Fibroblast of lung (primary cell): ENCODE data around the gene SPECC1L. TPM values are rescaled to one million over a fixed set of nuclear protein-coding genes. Genes with fewer than 3 reads are reported as not detected.

ENCODE experiments used
- DNase-seq, 2 donors: peaks; one replicate each; pipeline versions ENCODE4 v3.0.0 to v3.0.0-alpha.2; 2010; ENCODE audit warnings: low read depth in 2 of 2
- H2AFZ ChIP-seq: 2 replicates; pipeline ENCODE4 v1.5.1; 2012; ENCODE audit warnings: low read length, control low read depth, inconsistent platforms
- H3K27ac ChIP-seq: 2 replicates; pipeline ENCODE4 v1.5.1; 2011; ENCODE audit warnings: low read length, control low read depth; ENCODE audit not compliant: insufficient read depth
- H3K27me3 ChIP-seq: 2 replicates; pipeline ENCODE4 v1.5.1; 2011; ENCODE audit warnings: mild to moderate bottlenecking, low read length; ENCODE audit not compliant: control insufficient read depth, insufficient read depth
- H3K36me3 ChIP-seq: 2 replicates; pipeline ENCODE4 v1.5.1; 2011; ENCODE audit warnings: low read length; ENCODE audit not compliant: control insufficient read depth, insufficient read depth
- H3K4me1 ChIP-seq: 2 replicates; pipeline ENCODE4 v1.5.1; 2011; ENCODE audit warnings: low read length; ENCODE audit not compliant: control insufficient read depth, insufficient read depth; ENCODE audit errors: extremely low read depth
- H3K4me2 ChIP-seq: 2 replicates; pipeline ENCODE4 v1.5.1; 2011; ENCODE audit warnings: low read length, control low read depth; ENCODE audit not compliant: insufficient read depth; ENCODE audit errors: extremely low read depth
- H3K4me3 ChIP-seq, 4 experiments: fragments of 200-600 bp in 1 of 4; sonication (generic) in 1 of 4; replicated peaks in 1 of 4; 2 replicates each; pipeline ENCODE4 v1.5.1; 2011 to 2016; ENCODE audit warnings: low read length in 4 of 4, low read depth in 3 of 4, mild to moderate bottlenecking in 3 of 4, control low read depth in 2 of 4, inconsistent platforms in 1 of 4, mixed read lengths in 1 of 4; ENCODE audit not compliant: insufficient read depth in 1 of 4; ENCODE audit errors: control extremely low read depth in 1 of 4
- H3K79me2 ChIP-seq: 2 replicates; pipeline ENCODE4 v1.5.1; 2012; ENCODE audit warnings: mild to moderate bottlenecking, low read length, inconsistent platforms; ENCODE audit not compliant: control insufficient read depth, insufficient read depth
- H3K9ac ChIP-seq: 2 replicates; pipeline ENCODE4 v1.5.1; 2011; ENCODE audit warnings: mild to moderate bottlenecking, low read length, control low read depth; ENCODE audit not compliant: insufficient read depth
- H3K9me3 ChIP-seq: 2 replicates; pipeline ENCODE4 v1.5.1; 2012; ENCODE audit warnings: low read depth, low read length; ENCODE audit not compliant: control insufficient read depth, insufficient read depth
- H4K20me1 ChIP-seq: 2 replicates; pipeline ENCODE4 v1.5.1; 2011; ENCODE audit warnings: low read length; ENCODE audit not compliant: control insufficient read depth, insufficient read depth; ENCODE audit errors: extremely low read depth
- EZH2 ChIP-seq: IDR thresholded peaks from 2 replicates; pipeline ENCODE4 v1.5.1; 2012; ENCODE audit warnings: low read length, control low read depth, mild to moderate bottlenecking; ENCODE audit errors: missing control alignments
- polyA plus RNA-seq, 2 donors: library from polyadenylated mRNA; depleted of rRNA in 1 of 2; stranded (reverse) in 1 of 2; unstranded in 1 of 2; fragments of >200 nt; gene quantifications; 2 replicates each; pipeline ENCODE4 v1.2.1, GENCODE V29; 2011 to 2012; ENCODE audit warnings: missing spikeins in 1 of 2
- total RNA-seq: library from RNA; depleted of rRNA; stranded (reverse); fragments of >200 nt; gene quantifications from 2 replicates; pipeline ENCODE4 v1.2.1, GENCODE V29; 2014
- TF ChIP-seq, protein P1 (sequence below), 2 donors: IDR thresholded peaks in 1 of 2; conservative IDR thresholded peaks in 1 of 2; 1 replicate in 1 of 2; 2 replicates in 1 of 2; pipeline ENCODE4 v1.5.1; 2011 to 2012; ENCODE audit warnings: low read length in 2 of 2, control low read depth in 1 of 2, inconsistent platforms in 1 of 2, low read depth in 1 of 2, mild to moderate bottlenecking in 1 of 2

Gene SPECC1L
- total and polyA plus RNA-seq, 2 donors (not counting 1 experiment from before 2014, with no cell fraction given): 40.3 to 46.2 TPM

DNA sequence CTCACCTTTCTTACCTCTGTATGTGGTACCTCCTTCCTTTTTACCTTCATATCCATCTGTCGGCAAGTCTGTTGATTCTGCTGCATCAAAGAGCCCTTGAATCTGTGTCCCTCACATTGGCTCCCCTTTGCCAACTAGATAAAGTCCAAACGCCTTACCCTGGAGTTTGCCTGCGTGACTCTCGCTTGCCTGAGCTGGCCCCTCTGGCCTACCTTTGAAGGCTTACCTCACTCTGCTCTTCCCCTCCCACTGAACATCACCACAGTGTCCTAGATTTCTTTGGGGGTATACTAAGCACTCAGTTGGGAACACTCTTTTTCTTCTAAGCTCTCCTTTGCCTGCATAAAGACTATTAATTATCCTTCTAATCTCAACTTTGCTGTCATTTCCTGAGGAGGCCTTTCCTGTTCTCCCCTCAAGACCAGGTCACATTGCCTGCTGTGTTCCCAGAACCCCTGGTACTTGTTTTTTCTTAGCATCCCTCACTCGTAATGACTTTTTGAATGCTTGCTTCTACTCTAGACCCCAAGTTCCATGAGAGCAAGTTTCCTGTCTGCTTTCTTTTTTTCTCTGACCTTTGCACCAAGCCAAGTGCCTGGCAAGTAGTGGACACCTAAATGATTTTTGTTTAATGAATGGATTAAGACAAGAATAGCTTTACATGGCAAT lies 89.0 kb downstream of the SPECC1L start:
- H3K9ac ChIP-seq: no peak overlapping the region
- H2AFZ ChIP-seq: no peak overlapping the region
- no peak overlapping the region for H3K4me2 ChIP-seq
- H3K9me3 ChIP-seq: no peaks in the 10 kb centered on the region
- peaks cover 2% of the 10 kb centered on the region for H3K36me3 ChIP-seq
- no peak for DNase-seq
- no peaks in the 10 kb centered on the region for H4K20me1 ChIP-seq
- no peaks in the 10 kb centered on the region for H3K79me2 ChIP-seq
- no peaks in the 10 kb centered on the region for H3K27me3 ChIP-seq
- TF ChIP-seq, protein P1, sequence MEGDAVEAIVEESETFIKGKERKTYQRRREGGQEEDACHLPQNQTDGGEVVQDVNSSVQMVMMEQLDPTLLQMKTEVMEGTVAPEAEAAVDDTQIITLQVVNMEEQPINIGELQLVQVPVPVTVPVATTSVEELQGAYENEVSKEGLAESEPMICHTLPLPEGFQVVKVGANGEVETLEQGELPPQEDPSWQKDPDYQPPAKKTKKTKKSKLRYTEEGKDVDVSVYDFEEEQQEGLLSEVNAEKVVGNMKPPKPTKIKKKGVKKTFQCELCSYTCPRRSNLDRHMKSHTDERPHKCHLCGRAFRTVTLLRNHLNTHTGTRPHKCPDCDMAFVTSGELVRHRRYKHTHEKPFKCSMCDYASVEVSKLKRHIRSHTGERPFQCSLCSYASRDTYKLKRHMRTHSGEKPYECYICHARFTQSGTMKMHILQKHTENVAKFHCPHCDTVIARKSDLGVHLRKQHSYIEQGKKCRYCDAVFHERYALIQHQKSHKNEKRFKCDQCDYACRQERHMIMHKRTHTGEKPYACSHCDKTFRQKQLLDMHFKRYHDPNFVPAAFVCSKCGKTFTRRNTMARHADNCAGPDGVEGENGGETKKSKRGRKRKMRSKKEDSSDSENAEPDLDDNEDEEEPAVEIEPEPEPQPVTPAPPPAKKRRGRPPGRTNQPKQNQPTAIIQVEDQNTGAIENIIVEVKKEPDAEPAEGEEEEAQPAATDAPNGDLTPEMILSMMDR (conservative IDR thresholded peaks at IDR 0.05 in 1 of 2, IDR thresholded peaks at IDR 0.05 in 1 of 2; ENCODE audit: low read depth in 1 of 2, low read length in 2 of 2): no peak
- TF ChIP-seq EZH2: no peak
- H3K4me3 ChIP-seq: no peak overlapping the region
- peaks cover 2% of the 10 kb centered on the region for H3K4me1 ChIP-seq
- no peak overlapping the region for H3K27ac ChIP-seq

DNA sequence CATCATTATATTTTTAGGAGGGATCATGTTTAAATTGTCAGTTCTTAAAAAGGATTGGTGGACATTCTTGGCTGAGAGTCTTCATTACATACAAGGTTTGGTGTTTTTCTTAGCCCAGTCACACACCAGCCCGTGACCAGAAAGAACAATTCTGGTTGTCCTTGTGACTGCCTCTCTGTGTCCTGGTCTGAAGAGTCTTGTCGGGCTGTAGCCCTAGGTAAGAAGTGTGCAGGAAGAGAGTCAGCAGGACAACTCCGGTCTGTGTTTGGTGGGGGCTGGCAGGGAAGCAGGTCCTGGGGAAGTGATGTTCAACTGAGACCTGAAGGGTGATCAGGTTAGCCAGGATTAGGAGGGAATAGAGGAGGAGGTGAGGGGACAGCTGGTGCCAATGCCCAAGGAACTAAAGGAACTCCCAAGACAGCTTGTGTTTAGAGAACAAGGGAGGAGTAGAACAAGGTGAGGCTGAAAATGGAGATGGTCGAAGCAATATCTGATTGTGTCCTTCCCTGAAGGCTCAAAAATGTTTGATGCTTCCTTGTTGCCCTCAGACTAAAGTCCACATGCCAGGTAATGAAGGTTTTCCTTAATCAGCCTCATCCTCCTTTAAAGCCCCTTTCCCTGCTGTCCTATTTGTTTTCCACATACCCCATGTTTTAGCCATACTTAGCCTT lies 91.5 kb downstream of the SPECC1L start:
- H3K9ac ChIP-seq: no peak overlapping the region
- no peaks in the 10 kb centered on the region for H3K9me3 ChIP-seq
- no peak overlapping the region for H3K4me2 ChIP-seq
- no peaks in the 10 kb centered on the region for H3K27me3 ChIP-seq
- no peak for DNase-seq
- H3K36me3 ChIP-seq: peaks cover 2% of the 10 kb centered on the region
- no peak overlapping the region for H3K4me3 ChIP-seq
- no peaks in the 10 kb centered on the region for H3K79me2 ChIP-seq
- no peak overlapping the region for H3K27ac ChIP-seq
- peaks cover 5% of the 10 kb centered on the region for H3K4me1 ChIP-seq
- no peak overlapping the region for H2AFZ ChIP-seq
- TF ChIP-seq EZH2: no peak
- TF ChIP-seq, protein P1 (conservative IDR thresholded peaks at IDR 0.05 in 1 of 2, IDR thresholded peaks at IDR 0.05 in 1 of 2; ENCODE audit: low read depth in 1 of 2, low read length in 2 of 2): no peak
- no peaks in the 10 kb centered on the region for H4K20me1 ChIP-seq

DNA sequence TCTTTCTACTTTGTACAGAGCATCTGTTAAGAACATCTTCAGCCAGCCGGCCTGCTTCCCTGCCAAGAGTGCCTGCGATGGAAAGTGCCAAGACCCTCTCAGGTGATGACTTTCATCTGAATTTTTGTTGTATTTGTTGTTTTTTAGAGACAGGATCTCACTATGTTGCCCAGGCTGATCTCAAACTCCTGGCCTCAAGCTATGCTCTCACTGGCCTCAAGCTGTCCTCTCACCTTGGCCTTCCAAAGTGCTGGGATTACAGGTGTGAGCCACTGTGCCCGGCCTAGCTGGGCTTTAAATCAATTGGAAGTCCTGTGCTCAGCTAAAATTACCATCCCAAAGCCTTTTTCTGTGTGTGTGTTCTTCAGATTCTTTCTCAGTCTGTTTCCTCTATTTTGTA lies 92.6 kb downstream of the SPECC1L start:
- Histone ChIP-seq H3K79me2 (no peaks in the 10 kb centered on the region), H4K20me1 (no peaks in the 10 kb centered on the region), H3K4me1 (peaks cover 3% of the 10 kb centered on the region), H3K9ac (no peak overlapping the region), H3K27me3 (no peaks in the 10 kb centered on the region), H3K36me3 (peaks cover 2% of the 10 kb centered on the region), H3K27ac (no peak overlapping the region), H2AFZ (no peak overlapping the region), H3K4me3 (no peak overlapping the region), H3K9me3 (no peaks in the 10 kb centered on the region), H3K4me2 (no peak overlapping the region)
- DNase-seq: no peak
- TF ChIP-seq EZH2: no peak
- TF ChIP-seq, protein P1 (conservative IDR thresholded peaks at IDR 0.05 in 1 of 2, IDR thresholded peaks at IDR 0.05 in 1 of 2; ENCODE audit: low read depth in 1 of 2, low read length in 2 of 2): no peak
